HepG2 (cell line): ENCODE data around the gene FDPS. TPM values are rescaled to one million over a fixed set of nuclear protein-coding genes. Genes with fewer than 3 reads are reported as not detected.

Experiments used
- ATF7-NPFF ChIP-seq: sonication (generic); formaldehyde crosslinking; IDR thresholded peaks from 2 replicates; pipeline ENCODE4 v1.8.1; 2023; ENCODE audit warnings: mild to moderate bottlenecking, low read depth, missing genetic modification reagents, moderate library complexity
- BRCA1 ChIP-seq: sonication (generic); formaldehyde crosslinking; IDR thresholded peaks from 2 replicates; pipeline ENCODE4 v1.4.0; 2020; ENCODE audit warnings: missing genetic modification reagents
- FOXC1 ChIP-seq: sonication (generic); formaldehyde crosslinking; IDR thresholded peaks from 2 replicates; pipeline ENCODE4 v1.8.0; 2022; ENCODE audit warnings: mild to moderate bottlenecking, missing genetic modification reagents, borderline replicate concordance
- GATAD1 ChIP-seq: IDR thresholded peaks from 2 replicates; pipeline ENCODE4 v1.6.1; 2016; ENCODE audit warnings: missing genetic modification reagents, missing compliant biosample characterization
- NFE2L2 ChIP-seq: fragments of 150-350 bp; IDR thresholded peaks from 2 replicates; pipeline ENCODE4 v1.6.1; 2014; ENCODE audit warnings: low read length
- PTBP1 ChIP-seq: fragments of 200-400 bp; formaldehyde crosslinking; IDR thresholded peaks from 2 replicates; pipeline ENCODE4 v1.6.1; 2018; ENCODE audit warnings: low read length, low read depth; ENCODE audit not compliant: poor library complexity, severe bottlenecking
- RELA ChIP-seq: sonication (generic); formaldehyde crosslinking; IDR thresholded peaks from 2 replicates; pipeline ENCODE4 v1.4.0; 2020; ENCODE audit warnings: missing genetic modification reagents
- RORA ChIP-seq: sonication (generic); formaldehyde crosslinking; IDR thresholded peaks from 2 replicates; pipeline ENCODE4 v1.5.0; 2020; ENCODE audit warnings: mild to moderate bottlenecking, missing genetic modification reagents, moderate library complexity
- SMARCE1 ChIP-seq: fragments of 450-650 bp; IDR thresholded peaks from 2 replicates; pipeline ENCODE4 v1.6.1; 2017; ENCODE audit warnings: borderline replicate concordance
- SNRNP70 ChIP-seq: fragments of 200-400 bp; formaldehyde crosslinking; IDR thresholded peaks from 2 replicates; pipeline ENCODE4 v1.6.1; 2017; ENCODE audit warnings: mild to moderate bottlenecking, low read depth, low read length, moderate library complexity
- SP5 ChIP-seq: IDR thresholded peaks from 2 replicates; pipeline ENCODE4 v1.6.1; 2016; ENCODE audit warnings: low read depth, borderline replicate concordance
- SRY ChIP-seq: sonication (generic); formaldehyde crosslinking; IDR thresholded peaks from 2 replicates; pipeline ENCODE4 v1.8.0; 2022; ENCODE audit warnings: mild to moderate bottlenecking, missing genetic modification reagents
- TCF7 ChIP-seq: sonication (generic); IDR thresholded peaks from 2 replicates; pipeline ENCODE4 v1.6.1; 2016; ENCODE audit warnings: antibody characterized with exemption, low read depth
- TMF1 ChIP-seq: sonication (generic); formaldehyde crosslinking; IDR thresholded peaks from 2 replicates; pipeline ENCODE4 v1.8.1; 2022; ENCODE audit warnings: low read depth, missing genetic modification reagents
- TRAFD1 ChIP-seq: sonication (generic); formaldehyde crosslinking; IDR thresholded peaks from 2 replicates; pipeline ENCODE4 v1.5.1; 2020; ENCODE audit warnings: missing genetic modification reagents, mild to moderate bottlenecking, borderline replicate concordance
- ZBTB21 ChIP-seq: sonication (generic); formaldehyde crosslinking; IDR thresholded peaks from 2 replicates; pipeline ENCODE4 v1.4.0; 2020; ENCODE audit warnings: missing genetic modification reagents
- ZFX ChIP-seq: sonication (generic); formaldehyde crosslinking; IDR thresholded peaks from 2 replicates; pipeline ENCODE4 v1.4.0; 2020; ENCODE audit warnings: mild to moderate bottlenecking, low read depth, missing genetic modification reagents, moderate library complexity
- ZIK1 ChIP-seq: sonication (generic); formaldehyde crosslinking; IDR thresholded peaks from 2 replicates; pipeline ENCODE4 v1.5.0; 2020; ENCODE audit warnings: mild to moderate bottlenecking, low read depth, missing genetic modification reagents, borderline replicate concordance
- ZNF282 ChIP-seq: fragments of 450-650 bp; IDR thresholded peaks from 2 replicates; pipeline ENCODE4 v1.6.1; 2018; ENCODE audit not compliant: partially characterized antibody
- ZNF772 ChIP-seq: sonication (generic); formaldehyde crosslinking; IDR thresholded peaks from 2 replicates; pipeline ENCODE4 v1.5.0; 2020; ENCODE audit warnings: mild to moderate bottlenecking, missing genetic modification reagents
- ZNF776 ChIP-seq: sonication (generic); formaldehyde crosslinking; IDR thresholded peaks from 2 replicates; pipeline ENCODE4 v1.4.0; 2020; ENCODE audit warnings: mild to moderate bottlenecking, missing genetic modification reagents
- polyA plus RNA-seq, 8 experiments: library from polyadenylated mRNA; depleted of rRNA in 3 of 8; stranded (reverse) in 7 of 8; unstranded in 1 of 8; fragments of >200 nt; fragmentation: Illumina TruSeq in 4 of 8; extraction: Trizol in 4 of 8; gene quantifications; 2 replicates each; pipeline versions ENCODE4 v1.2.1 to v1.2.3, GENCODE V29; 2011 to 2016; ENCODE audit warnings: low read depth in 4 of 8, missing spikeins in 1 of 8, mixed read lengths in 1 of 8; ENCODE audit not compliant: insufficient read depth in 1 of 8
- total RNA-seq, 5 experiments: library from RNA; depleted of rRNA; stranded (reverse); fragments of >200 nt; fragmentation: Illumina TruSeq; extraction: Trizol; gene quantifications; 2 replicates each; pipeline ENCODE4 v1.2.3, GENCODE V29; 2016; ENCODE audit warnings: low read depth in 1 of 5
- TF ChIP-seq, protein P1 (sequence below): fragments of 450-650 bp; IDR thresholded peaks from 2 replicates; pipeline ENCODE4 v1.6.1; 2016
- TF ChIP-seq, protein P2 (sequence below): sonication (generic); formaldehyde crosslinking; IDR thresholded peaks from 2 replicates; pipeline ENCODE4 v1.8.0; 2022; ENCODE audit warnings: mild to moderate bottlenecking, missing genetic modification reagents
- TF ChIP-seq, protein P3 (sequence below): sonication (generic); formaldehyde crosslinking; IDR thresholded peaks from 2 replicates; pipeline ENCODE4 v1.4.0; 2020; ENCODE audit warnings: missing genetic modification reagents

FDPS gene
- total and polyA plus RNA-seq, 2 of the 13 experiments (the other 11 are each of a cell fraction or from before 2014, with no cell fraction given): 264 to 519 TPM

DNA sequence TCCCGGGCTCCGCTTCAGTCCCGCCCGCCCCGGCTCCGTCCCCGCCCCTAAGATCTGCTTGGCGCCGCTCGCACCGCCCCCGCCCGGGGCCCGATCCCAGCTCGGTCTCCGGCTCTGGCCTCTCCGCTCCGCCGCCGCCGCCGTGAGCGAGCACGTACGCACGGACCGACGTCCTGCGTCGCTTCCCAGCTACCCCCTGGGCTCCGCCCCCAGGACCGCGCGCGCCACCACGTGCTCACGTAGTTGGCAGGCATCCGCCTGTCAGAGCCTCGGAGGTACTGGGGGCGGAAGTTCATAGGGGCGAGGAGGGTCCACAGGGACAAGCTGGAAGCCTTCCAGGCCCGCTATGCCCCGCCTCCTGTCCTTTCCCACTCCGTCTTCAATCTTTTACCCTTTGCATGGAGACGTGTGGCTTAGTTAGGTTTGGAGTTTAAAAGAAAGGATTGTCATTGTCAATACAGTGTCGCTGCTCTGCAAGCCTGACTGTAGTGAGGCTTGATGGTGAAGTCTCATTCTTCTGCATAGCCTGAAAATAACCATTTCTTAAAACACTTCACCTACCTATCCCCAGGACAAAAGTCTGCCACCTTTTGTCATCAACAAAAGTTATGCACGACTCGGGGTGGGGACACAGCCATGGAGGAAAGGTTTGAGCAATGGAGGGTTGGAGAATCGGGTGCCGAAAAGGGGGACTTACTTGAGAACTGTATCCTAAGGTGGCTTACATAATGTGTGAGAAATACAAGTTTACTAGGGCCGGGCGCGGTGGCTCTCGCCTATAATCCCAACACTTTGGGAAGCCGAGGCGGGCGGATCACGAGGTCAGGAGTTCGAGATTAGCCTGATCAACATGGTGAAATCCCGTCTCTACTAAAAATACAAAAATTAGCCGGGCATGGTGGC, 35.1 kb upstream of the FDPS start, which contains the start of gene CLK2 (continued):
- TF ChIP-seq NFE2L2 (no peak), SRY (peak; percentile 52; the same call in 1 of the 2 replicates), RELA (no peak), ZFX (peak; percentile 88), SMARCE1 (no peak), ZIK1 (peak; percentile 29; the same call in 1 of the 2 replicates), ZNF772 (CRISPR knock-in tag) (peak; percentile 88; the same call in 1 of the 2 replicates), SNRNP70 (no peak), TRAFD1 (CRISPR knock-in tag) (no peak), ZNF282 (no peak), SP5 (CRISPR knock-in tag) (peak; percentile 91), FOXC1 (CRISPR knock-in tag) (0 out of 2 replicates have a peak, but pooled peaks have one; percentile 37), ZNF776 (CRISPR knock-in tag) (no peak; the same call in 1 of the 2 replicates), ZBTB21 (CRISPR knock-in tag) (no peak), BRCA1 (CRISPR knock-in tag) (no peak), RORA (no peak), ATF7-NPFF (CRISPR knock-in tag) (peak; percentile 40; the same call in 1 of the 2 replicates), TMF1 (CRISPR knock-in tag) (0 out of 2 replicates have a peak, but pooled peaks have one; percentile 27), PTBP1 (no peak), TCF7 (no peak), GATAD1 (CRISPR knock-in tag) (peak; percentile 92)
- TF ChIP-seq, protein P1, sequence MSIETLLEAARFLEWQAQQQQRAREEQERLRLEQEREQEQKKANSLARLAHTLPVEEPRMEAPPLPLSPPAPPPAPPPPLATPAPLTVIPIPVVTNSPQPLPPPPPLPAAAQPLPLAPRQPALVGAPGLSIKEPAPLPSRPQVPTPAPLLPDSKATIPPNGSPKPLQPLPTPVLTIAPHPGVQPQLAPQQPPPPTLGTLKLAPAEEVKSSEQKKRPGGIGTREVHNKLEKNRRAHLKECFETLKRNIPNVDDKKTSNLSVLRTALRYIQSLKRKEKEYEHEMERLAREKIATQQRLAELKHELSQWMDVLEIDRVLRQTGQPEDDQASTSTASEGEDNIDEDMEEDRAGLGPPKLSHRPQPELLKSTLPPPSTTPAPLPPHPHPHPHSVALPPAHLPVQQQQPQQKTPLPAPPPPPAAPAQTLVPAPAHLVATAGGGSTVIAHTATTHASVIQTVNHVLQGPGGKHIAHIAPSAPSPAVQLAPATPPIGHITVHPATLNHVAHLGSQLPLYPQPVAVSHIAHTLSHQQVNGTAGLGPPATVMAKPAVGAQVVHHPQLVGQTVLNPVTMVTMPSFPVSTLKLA: peak; percentile 93
- TF ChIP-seq, protein P2, sequence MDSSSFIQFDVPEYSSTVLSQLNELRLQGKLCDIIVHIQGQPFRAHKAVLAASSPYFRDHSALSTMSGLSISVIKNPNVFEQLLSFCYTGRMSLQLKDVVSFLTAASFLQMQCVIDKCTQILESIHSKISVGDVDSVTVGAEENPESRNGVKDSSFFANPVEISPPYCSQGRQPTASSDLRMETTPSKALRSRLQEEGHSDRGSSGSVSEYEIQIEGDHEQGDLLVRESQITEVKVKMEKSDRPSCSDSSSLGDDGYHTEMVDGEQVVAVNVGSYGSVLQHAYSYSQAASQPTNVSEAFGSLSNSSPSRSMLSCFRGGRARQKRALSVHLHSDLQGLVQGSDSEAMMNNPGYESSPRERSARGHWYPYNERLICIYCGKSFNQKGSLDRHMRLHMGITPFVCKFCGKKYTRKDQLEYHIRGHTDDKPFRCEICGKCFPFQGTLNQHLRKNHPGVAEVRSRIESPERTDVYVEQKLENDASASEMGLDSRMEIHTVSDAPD (CRISPR knock-in tag): no peak
- TF ChIP-seq, protein P3, sequence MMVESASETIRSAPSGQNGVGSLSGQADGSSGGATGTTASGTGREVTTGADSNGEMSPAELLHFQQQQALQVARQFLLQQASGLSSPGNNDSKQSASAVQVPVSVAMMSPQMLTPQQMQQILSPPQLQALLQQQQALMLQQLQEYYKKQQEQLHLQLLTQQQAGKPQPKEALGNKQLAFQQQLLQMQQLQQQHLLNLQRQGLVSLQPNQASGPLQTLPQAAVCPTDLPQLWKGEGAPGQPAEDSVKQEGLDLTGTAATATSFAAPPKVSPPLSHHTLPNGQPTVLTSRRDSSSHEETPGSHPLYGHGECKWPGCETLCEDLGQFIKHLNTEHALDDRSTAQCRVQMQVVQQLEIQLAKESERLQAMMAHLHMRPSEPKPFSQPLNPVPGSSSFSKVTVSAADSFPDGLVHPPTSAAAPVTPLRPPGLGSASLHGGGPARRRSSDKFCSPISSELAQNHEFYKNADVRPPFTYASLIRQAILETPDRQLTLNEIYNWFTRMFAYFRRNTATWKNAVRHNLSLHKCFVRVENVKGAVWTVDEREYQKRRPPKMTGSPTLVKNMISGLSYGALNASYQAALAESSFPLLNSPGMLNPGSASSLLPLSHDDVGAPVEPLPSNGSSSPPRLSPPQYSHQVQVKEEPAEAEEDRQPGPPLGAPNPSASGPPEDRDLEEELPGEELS (CRISPR knock-in tag): 0 out of 2 replicates have a peak, but pooled peaks have one; percentile 46
